ENCODE results near the gene RPS6KL1.

DNA sequence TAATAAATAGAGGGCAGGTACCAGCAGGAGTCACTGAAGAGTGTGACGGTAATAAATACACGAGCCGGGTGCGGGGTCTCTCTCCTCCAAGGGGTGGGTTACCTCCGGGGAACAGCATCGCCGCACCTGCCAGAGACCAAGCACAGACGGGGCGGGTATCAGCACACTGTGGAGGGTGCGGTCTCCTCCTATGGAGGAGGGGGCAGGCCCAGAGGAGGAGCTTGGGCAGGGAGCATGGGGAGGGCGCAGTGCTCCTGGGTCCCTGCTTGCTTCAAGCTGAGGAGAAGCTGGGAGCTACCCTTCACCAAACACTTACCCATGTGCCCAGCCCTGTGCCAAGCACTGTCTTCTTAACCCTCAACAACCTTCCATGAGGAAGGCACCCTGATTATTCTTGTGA, 19.5 kb upstream of the RPS6KL1 start:
- TF ChIP-seq, protein P1, sequence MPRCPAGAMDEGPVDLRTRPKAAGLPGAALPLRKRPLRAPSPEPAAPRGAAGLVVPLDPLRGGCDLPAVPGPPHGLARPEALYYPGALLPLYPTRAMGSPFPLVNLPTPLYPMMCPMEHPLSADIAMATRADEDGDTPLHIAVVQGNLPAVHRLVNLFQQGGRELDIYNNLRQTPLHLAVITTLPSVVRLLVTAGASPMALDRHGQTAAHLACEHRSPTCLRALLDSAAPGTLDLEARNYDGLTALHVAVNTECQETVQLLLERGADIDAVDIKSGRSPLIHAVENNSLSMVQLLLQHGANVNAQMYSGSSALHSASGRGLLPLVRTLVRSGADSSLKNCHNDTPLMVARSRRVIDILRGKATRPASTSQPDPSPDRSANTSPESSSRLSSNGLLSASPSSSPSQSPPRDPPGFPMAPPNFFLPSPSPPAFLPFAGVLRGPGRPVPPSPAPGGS (IDR thresholded peaks at IDR 0.05) = no peak
- TF ChIP-seq, protein P2, sequence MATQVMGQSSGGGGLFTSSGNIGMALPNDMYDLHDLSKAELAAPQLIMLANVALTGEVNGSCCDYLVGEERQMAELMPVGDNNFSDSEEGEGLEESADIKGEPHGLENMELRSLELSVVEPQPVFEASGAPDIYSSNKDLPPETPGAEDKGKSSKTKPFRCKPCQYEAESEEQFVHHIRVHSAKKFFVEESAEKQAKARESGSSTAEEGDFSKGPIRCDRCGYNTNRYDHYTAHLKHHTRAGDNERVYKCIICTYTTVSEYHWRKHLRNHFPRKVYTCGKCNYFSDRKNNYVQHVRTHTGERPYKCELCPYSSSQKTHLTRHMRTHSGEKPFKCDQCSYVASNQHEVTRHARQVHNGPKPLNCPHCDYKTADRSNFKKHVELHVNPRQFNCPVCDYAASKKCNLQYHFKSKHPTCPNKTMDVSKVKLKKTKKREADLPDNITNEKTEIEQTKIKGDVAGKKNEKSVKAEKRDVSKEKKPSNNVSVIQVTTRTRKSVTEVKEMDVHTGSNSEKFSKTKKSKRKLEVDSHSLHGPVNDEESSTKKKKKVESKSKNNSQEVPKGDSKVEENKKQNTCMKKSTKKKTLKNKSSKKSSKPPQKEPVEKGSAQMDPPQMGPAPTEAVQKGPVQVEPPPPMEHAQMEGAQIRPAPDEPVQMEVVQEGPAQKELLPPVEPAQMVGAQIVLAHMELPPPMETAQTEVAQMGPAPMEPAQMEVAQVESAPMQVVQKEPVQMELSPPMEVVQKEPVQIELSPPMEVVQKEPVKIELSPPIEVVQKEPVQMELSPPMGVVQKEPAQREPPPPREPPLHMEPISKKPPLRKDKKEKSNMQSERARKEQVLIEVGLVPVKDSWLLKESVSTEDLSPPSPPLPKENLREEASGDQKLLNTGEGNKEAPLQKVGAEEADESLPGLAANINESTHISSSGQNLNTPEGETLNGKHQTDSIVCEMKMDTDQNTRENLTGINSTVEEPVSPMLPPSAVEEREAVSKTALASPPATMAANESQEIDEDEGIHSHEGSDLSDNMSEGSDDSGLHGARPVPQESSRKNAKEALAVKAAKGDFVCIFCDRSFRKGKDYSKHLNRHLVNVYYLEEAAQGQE (IDR thresholded peaks at IDR 0.05) = no peak
- TF ChIP-seq HOXA7 (CRISPR knock-in tag; IDR thresholded peaks at IDR 0.05) (no peak), HDAC2 (IDR thresholded peaks at IDR 0.05) (no peak), CHD4 (IDR thresholded peaks at IDR 0.05; ENCODE audit: borderline replicate concordance) (no peak), ESRRA (IDR thresholded peaks at IDR 0.05; ENCODE audit: borderline replicate concordance, low read length) (no peak), PHF8 (IDR thresholded peaks at IDR 0.05; ENCODE audit: borderline replicate concordance, low read depth) (no peak), CEBPB (IDR thresholded peaks at IDR 0.05) (no peak)
- TF ChIP-seq, protein P3, sequence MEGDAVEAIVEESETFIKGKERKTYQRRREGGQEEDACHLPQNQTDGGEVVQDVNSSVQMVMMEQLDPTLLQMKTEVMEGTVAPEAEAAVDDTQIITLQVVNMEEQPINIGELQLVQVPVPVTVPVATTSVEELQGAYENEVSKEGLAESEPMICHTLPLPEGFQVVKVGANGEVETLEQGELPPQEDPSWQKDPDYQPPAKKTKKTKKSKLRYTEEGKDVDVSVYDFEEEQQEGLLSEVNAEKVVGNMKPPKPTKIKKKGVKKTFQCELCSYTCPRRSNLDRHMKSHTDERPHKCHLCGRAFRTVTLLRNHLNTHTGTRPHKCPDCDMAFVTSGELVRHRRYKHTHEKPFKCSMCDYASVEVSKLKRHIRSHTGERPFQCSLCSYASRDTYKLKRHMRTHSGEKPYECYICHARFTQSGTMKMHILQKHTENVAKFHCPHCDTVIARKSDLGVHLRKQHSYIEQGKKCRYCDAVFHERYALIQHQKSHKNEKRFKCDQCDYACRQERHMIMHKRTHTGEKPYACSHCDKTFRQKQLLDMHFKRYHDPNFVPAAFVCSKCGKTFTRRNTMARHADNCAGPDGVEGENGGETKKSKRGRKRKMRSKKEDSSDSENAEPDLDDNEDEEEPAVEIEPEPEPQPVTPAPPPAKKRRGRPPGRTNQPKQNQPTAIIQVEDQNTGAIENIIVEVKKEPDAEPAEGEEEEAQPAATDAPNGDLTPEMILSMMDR (IDR thresholded peaks at IDR 0.05) = no peak
- TF ChIP-seq, protein P4, sequence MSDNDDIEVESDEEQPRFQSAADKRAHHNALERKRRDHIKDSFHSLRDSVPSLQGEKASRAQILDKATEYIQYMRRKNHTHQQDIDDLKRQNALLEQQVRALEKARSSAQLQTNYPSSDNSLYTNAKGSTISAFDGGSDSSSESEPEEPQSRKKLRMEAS (IDR thresholded peaks at IDR 0.05) = no peak
- TF ChIP-seq, protein P5, sequence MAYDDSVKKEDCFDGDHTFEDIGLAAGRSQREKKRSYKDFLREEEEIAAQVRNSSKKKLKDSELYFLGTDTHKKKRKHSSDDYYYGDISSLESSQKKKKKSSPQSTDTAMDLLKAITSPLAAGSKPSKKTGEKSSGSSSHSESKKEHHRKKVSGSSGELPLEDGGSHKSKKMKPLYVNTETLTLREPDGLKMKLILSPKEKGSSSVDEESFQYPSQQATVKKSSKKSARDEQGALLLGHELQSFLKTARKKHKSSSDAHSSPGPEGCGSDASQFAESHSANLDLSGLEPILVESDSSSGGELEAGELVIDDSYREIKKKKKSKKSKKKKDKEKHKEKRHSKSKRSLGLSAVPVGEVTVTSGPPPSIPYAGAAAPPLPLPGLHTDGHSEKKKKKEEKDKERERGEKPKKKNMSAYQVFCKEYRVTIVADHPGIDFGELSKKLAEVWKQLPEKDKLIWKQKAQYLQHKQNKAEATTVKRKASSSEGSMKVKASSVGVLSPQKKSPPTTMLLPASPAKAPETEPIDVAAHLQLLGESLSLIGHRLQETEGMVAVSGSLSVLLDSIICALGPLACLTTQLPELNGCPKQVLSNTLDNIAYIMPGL (CRISPR knock-in tag; IDR thresholded peaks at IDR 0.05; ENCODE audit: borderline replicate concordance) = no peak

All from A549 (cell line).